Measurements from ENCODE around the gene PCBP3.
A peak's percentile ranks its signal among the peaks of the same experiment; 100 is the strongest.
"Not testable (repeated sequence)": the region's sequence is repeated elsewhere in the genome, so short reads cannot be mapped to it uniquely, and the experiment has no call there.

PCBP3 gene

GRCh38 chr21:45613881-45614280 is 29.6 kb upstream of the PCBP3 start:
- no peak for DNase-seq

GRCh38 chr21:45615145-45615711 is 28.3 kb upstream of the PCBP3 start:
- DNase-seq = peak; percentile 74

GRCh38 chr21:45617021-45617921 is 26.3 kb upstream of the PCBP3 start:
- DNase-seq = no peak

GRCh38 chr21:45618287-45618686 is 25.2 kb upstream of the PCBP3 start:
- no peak for DNase-seq

GRCh38 chr21:45618846-45619485 is 24.6 kb upstream of the PCBP3 start:
- no peak for DNase-seq

GRCh38 chr21:45620201-45620923 is 23.2 kb upstream of the PCBP3 start:
- no peak for DNase-seq

GRCh38 chr21:45621435-45622331 is 21.8 kb upstream of the PCBP3 start:
- not testable (repeated sequence) for DNase-seq

GRCh38 chr21:45622416-45623097 is 21.0 kb upstream of the PCBP3 start:
- DNase-seq = no peak

GRCh38 chr21:45623436-45623835 is 20.1 kb upstream of the PCBP3 start:
- no peak for DNase-seq

- DNase-seq = not testable (repeated sequence)
Observed at GRCh38 chr21:45626127-45626526, 17.4 kb upstream of the PCBP3 start.

- no peak for DNase-seq
Observed at GRCh38 chr21:45629046-45629981, 14.2 kb upstream of the PCBP3 start.

GRCh38 chr21:45630066-45630694 is 13.3 kb upstream of the PCBP3 start:
- DNase-seq = no peak

- no peak for DNase-seq
Observed at GRCh38 chr21:45630876-45631275, 12.6 kb upstream of the PCBP3 start.

GRCh38 chr21:45631540-45631939 is 12.0 kb upstream of the PCBP3 start:
- DNase-seq = no peak

- no peak for DNase-seq
Observed at GRCh38 chr21:45632160-45632559, 11.4 kb upstream of the PCBP3 start.

GRCh38 chr21:45632637-45633251 is 10.8 kb upstream of the PCBP3 start:
- no peak for DNase-seq

GRCh38 chr21:45634511-45635183 is 8.9 kb upstream of the PCBP3 start:
- no peak for DNase-seq

- no peak for DNase-seq
Observed at GRCh38 chr21:45635271-45636151, 8.0 kb upstream of the PCBP3 start.

Measured in CD4-positive, alpha-beta T cell treated with Interleukin-4 for 4 hours (primary cell).